Coronary artery (tissue), 2 donors: Measurements from ENCODE around the gene TIMD4.

Source experiments
- DNase-seq: peaks from one replicate; pipeline ENCODE4 v3.0.0-alpha.2; 2017; ENCODE audit warnings: low spot score
- H3K27ac ChIP-seq, 2 donors: fragments of 200-600 bp; sonication (generic); one replicate each; pipeline ENCODE4 v1.5.1; 2016 to 2019
- H3K4me3 ChIP-seq: fragments of 200-600 bp; sonication (generic); 2 replicates; pipeline ENCODE4 v1.5.1; 2016; ENCODE audit warnings: mild to moderate bottlenecking, moderate library complexity
- CTCF ChIP-seq: fragments of 200-600 bp; sonication (generic); IDR thresholded peaks from one replicate; pipeline ENCODE4 v1.5.1; 2019; ENCODE audit warnings: antibody characterized with exemption

TIMD4 gene

GRCh38 chr5:156892864-156893263 is 70.2 kb downstream of the TIMD4 start:
- H3K4me3 ChIP-seq: no peak overlapping the region
- no peak for TF ChIP-seq CTCF
- no peak for DNase-seq

GRCh38 chr5:156892223-156892622 is 70.8 kb downstream of the TIMD4 start:
- Histone ChIP-seq H3K27ac (no peak overlapping the region), H3K4me3 (no peak overlapping the region)
- DNase-seq: no peak
- TF ChIP-seq CTCF: no peak

More at GRCh38 chr5:156892864-156893263, 70.2 kb downstream of the TIMD4 start:
- no peak overlapping the region for H3K27ac ChIP-seq

- no peak overlapping the region for H3K27ac ChIP-seq
- DNase-seq: no peak
- no peak overlapping the region for H3K4me3 ChIP-seq
- no peak for TF ChIP-seq CTCF
Observed at GRCh38 chr5:156888520-156888919, 74.5 kb downstream of the TIMD4 start.

- no peak for DNase-seq
- Histone ChIP-seq H3K27ac (no peak overlapping the region), H3K4me3 (no peak overlapping the region)
- no peak for TF ChIP-seq CTCF
Observed at GRCh38 chr5:156883316-156883875, 79.6 kb downstream of the TIMD4 start.

GRCh38 chr5:156879665-156880285 is 83.3 kb downstream of the TIMD4 start:
- no peak overlapping the region for H3K4me3 ChIP-seq
- TF ChIP-seq CTCF: no peak
- DNase-seq: no peak
- no peak overlapping the region for H3K27ac ChIP-seq

GRCh38 chr5:156871212-156871611 is 91.8 kb downstream of the TIMD4 start:
- TF ChIP-seq CTCF: no peak
- no peak for DNase-seq
- H3K27ac ChIP-seq: no peak overlapping the region
- H3K4me3 ChIP-seq: no peak overlapping the region

- no peak for TF ChIP-seq CTCF
- Histone ChIP-seq H3K27ac (no peak overlapping the region), H3K4me3 (no peak overlapping the region)
- no peak for DNase-seq
Observed at GRCh38 chr5:156870498-156870839, 92.6 kb downstream of the TIMD4 start.
